IMR-90 (cell line): ENCODE data around the gene LDLRAD4.

ENCODE experiments used
- MAFK ChIP-seq: IDR thresholded peaks from 2 replicates; pipeline ENCODE4 v1.6.1; 2012; ENCODE audit warnings: low read depth, low read length, improper control_type of control experiment
- TF ChIP-seq, protein P1 (sequence below): conservative IDR thresholded peaks from 2 replicates; pipeline ENCODE4 v1.5.1; 2012; ENCODE audit warnings: mild to moderate bottlenecking, low read depth, low read length, improper control_type of control experiment

DNA sequence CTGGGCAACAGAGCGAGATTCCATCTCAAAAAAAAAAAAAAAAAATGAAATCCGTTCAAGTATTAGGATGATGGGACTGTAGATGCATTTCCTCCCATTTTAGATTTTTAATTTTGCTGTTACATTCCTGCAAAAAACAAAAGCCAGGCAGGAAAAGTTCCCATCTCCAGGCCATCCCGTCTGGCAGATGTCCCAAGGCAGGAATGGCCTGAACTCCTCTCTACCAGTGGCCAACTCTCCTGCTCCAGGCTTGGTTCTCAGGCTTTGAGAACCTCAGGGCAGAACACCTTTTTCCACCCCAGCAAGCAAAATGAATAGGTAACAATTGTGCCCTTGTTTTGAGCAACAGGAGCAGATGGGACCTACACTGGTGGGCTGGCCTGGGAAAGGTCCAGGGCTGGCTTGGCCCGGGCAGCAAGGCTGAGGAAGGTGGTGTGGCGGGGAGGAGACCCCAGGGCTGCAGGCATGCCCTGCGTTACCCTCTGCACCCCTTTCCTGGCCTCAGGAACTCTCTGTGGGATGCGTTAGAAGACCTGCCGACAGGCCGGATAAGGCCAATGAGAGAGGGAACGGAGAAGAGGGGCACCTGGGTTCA is 421.8 kb downstream of the LDLRAD4 start:
- TF ChIP-seq, protein P1, sequence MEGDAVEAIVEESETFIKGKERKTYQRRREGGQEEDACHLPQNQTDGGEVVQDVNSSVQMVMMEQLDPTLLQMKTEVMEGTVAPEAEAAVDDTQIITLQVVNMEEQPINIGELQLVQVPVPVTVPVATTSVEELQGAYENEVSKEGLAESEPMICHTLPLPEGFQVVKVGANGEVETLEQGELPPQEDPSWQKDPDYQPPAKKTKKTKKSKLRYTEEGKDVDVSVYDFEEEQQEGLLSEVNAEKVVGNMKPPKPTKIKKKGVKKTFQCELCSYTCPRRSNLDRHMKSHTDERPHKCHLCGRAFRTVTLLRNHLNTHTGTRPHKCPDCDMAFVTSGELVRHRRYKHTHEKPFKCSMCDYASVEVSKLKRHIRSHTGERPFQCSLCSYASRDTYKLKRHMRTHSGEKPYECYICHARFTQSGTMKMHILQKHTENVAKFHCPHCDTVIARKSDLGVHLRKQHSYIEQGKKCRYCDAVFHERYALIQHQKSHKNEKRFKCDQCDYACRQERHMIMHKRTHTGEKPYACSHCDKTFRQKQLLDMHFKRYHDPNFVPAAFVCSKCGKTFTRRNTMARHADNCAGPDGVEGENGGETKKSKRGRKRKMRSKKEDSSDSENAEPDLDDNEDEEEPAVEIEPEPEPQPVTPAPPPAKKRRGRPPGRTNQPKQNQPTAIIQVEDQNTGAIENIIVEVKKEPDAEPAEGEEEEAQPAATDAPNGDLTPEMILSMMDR: no peak
- TF ChIP-seq MAFK: no peak
